Globus pallidus (tissue), 1 donor: ENCODE results near the gene CCDC93.
A peak's percentile ranks its signal among the peaks of the same experiment; 100 is the strongest.
"Not testable (repeated sequence)": the region's sequence is repeated elsewhere in the genome, so short reads cannot be mapped to it uniquely, and the experiment has no call there.

ENCODE experiments used
- DNase-seq: peaks from one replicate; pipeline ENCODE4 v3.0.0-alpha.2; 2015; ENCODE audit warnings: low spot score

Gene CCDC93

GRCh38 chr2:118045286-118045685 is 31.4 kb upstream of the CCDC93 start:
- no peak for DNase-seq

- no peak for DNase-seq
These were observed 31.0 kb upstream of the CCDC93 start for GRCh38 chr2:118044854-118045253.

DNA sequence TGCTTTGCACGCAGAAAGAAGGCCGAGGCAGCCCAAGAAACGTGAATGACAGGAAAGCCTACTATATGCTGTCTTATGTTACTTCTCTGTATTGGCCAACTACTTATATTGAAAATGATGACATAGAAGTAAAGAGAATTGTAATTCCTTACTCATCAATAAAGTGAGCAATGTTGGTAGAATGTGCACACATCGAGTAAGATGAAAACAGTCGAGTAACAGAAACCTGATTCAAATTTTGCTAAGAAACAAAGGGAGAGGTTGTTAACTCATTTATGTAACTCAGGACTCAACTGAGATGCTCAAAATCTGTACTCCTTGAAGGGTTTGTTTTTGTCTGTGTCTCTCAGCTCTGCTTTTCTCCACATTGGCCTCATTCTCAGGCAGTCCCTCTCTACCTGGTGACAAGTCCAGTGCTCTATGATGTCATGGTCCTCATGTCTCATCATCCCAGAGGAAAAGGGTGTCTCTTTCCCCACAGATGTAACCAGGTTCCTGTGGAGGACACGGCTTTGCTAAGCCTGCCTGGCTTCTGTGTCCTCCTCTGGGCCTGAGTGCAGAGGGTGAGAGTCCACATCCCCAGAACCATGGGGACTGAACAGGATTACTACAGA is 30.3 kb upstream of the CCDC93 start:
- DNase-seq, result no peak

DNA sequence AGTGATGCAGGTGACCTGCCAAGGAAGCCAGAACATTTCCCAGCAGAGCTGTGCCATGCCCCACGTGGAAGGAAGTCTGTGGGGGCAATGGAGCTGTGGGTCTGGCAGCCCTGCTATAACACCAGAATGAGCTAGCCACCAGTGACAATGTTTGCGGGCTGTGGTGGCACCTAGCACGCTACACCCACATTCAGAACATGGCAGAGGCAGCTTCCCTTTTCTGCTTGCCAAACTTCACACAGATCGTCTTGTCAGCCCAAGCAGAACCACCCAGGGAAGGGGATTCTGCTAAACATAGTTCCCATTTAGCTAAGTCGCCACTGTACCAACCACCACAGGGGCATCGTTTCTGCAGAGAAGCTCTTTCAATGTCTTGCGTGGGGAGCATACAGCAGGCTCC is 27.0 kb upstream of the CCDC93 start:
- DNase-seq, result no peak

- peak; percentile 29 for DNase-seq
These were observed 18.5 kb upstream of the CCDC93 start for GRCh38 chr2:118032169-118033013.

DNA sequence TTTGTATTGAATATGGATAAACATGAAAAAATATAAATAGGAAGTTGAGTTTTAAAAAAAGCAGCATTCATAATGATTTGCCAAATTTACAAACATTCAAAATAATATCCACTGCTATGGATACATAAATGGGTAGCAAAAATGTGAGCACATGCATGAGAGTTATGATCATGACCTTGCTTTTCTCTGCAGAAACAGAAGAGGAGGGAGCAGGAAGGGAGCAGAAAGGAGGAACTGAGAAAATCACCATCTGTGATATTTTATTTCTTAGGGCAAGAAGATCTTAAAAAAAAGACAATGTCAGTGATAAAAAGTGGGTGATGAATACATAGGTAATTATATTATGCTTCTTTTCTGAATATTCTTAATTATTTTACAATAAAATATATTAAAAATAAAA is 17.7 kb upstream of the CCDC93 start:
- DNase-seq, result no peak

- no peak for DNase-seq
These were observed 15.2 kb upstream of the CCDC93 start for GRCh38 chr2:118029025-118029424.

DNA sequence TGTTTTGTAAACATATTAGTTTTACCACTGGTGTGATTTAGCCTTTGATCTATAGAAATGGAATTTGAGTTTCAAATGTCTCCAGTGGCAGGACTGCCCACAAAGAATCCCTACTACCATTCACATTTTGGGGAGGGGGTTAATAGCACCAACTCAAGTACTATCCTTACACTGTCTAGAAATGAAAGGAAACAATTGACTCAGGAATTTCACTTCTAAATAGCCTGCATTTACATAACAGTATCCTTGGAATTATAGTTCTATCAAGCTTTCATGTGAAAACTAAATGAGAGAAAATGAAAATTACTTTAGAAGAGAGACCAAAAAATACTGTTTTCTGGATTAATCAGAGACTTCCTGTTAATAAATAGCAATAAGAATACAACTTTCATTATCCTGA is 7.5 kb upstream of the CCDC93 start:
- no peak for DNase-seq

GRCh38 chr2:118019821-118020220 is 6.0 kb upstream of the CCDC93 start:
- no peak for DNase-seq

- no peak for DNase-seq
These were observed 3.0 kb upstream of the CCDC93 start for GRCh38 chr2:118016911-118017310.

DNA sequence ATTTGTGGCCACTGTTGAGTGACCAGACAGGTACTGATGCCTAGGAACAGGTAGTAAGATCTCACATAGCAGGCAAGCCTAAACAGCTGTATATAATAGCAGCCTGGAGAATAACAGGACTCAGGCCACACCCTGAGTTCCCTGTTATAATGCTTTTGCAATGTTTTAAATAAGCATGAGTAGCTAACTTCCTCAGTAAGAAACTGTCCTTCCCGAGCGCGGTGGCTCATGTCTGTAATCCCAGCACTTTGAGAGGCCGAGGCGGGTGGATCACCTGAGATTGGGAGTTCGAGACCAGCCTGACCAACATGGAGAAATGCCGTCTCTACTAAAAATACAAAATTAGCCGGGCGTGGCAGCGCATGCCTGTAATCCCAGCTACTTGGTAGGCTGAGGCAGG is 1.9 kb upstream of the CCDC93 start:
- not testable (repeated sequence) for DNase-seq

GRCh38 chr2:118014492-118014824 is 588 bp upstream of the CCDC93 start:
- DNase-seq, result no peak

GRCh38 chr2:118013221-118013723 is 598 bp downstream of the CCDC93 start:
- peak; percentile 31 for DNase-seq

GRCh38 chr2:118012778-118013177 is 1.1 kb downstream of the CCDC93 start:
- no peak for DNase-seq

GRCh38 chr2:118010473-118010872 is 3.4 kb downstream of the CCDC93 start:
- DNase-seq, result no peak

DNA sequence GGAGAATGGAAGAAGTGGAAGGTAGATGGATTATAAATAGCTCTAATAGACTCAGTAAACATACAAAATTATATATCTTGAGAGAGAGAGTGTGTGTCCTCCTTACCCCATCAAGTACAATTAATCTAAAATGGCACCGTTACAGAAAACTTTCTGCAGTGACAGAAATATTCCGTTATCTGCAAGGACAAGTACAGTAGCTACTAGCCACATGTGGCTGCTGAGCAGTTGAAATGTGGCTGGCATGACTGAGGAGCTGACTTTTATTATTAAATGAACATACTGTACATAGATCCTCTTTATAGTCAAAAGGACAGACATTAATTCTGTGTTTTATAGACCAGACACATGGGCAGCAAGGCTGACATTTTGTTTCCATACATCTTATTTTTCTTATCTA is 7.0 kb downstream of the CCDC93 start:
- DNase-seq, result no peak

DNA sequence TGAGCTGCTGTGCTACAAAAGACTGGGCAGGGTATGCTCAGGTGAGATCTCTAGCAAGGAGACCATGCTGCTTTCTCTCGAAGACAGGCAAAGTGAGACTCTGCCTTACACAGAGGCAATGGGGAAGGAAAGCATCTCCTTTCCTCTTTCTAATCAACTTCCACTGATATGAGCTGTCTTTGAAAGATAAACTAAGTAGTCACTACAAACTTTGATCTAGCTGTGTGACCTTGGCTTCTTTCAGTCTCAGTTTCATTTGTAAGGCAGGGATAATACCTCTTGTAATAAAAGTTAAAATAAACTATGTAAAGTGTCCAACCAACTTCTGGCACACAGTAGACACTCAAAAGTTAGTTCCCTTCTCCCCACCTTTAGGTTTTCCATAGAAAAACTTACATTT is 7.5 kb downstream of the CCDC93 start:
- DNase-seq, result no peak

- peak; percentile 83 for DNase-seq
These were observed 10.5 kb downstream of the CCDC93 start for GRCh38 chr2:118003396-118003824.

DNA sequence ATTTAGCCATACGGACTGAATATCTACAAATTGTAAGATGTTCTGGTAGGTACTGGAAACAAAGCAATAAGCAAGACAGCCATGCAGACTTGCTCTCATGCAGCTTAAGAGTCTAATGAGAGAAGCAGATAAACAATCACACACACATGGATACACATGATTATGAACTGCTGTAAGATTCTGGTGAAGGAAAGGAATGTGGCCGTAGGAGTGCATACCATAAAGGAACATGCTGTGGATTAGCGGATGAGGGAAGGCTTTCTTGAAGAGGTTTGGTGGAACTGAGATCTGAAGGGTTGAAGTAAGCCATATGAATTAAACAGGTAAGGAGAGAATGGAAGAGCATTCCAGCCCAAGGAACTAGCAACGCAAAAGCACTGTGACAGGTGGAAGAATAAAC is 13.8 kb downstream of the CCDC93 start:
- DNase-seq, result no peak

- no peak for DNase-seq
These were observed 15.9 kb downstream of the CCDC93 start for GRCh38 chr2:117997872-117998454.

DNA sequence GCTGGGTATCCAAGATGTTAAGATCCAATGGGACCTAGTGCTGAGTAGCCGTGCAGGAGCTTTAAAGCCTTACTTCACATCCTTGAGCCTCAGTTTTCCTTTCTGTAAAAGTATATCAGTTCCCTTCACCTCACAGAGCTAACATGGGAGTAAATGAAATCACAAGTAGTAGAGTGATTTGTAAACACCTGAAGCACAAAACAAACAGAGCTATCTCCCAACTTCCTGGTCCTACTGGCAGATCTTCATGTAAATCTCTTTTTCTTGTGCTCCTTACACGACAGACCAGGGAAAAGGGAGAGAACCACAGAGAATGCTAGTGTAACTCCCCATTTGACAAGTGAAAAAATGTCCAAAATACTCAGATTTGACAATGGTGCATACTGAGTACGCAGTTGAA is 17.3 kb downstream of the CCDC93 start:
- DNase-seq, result no peak

- DNase-seq, result no peak
These were observed 19.1 kb downstream of the CCDC93 start for GRCh38 chr2:117994729-117995128.

GRCh38 chr2:117989854-117990438 is 23.9 kb downstream of the CCDC93 start:
- no peak for DNase-seq
